ENCODE measurements around the gene FA2H. TPM values are rescaled to one million over a fixed set of nuclear protein-coding genes. Genes with fewer than 3 reads are reported as not detected.

The FA2H gene
- total and polyA plus RNA-seq, 10 of the 15 experiments (the other 5 are each of a cell fraction or from before 2014, with no cell fraction given), result 0.05 to 0.73 (median 0.51) TPM; not detected in 3

- H3K9ac ChIP-seq (ENCODE audit: control insufficient read depth, insufficient read depth, low read length), result no peak overlapping the region
- no TSS peak for BruUV-seq (replicated peaks)
- ChIA-PET SMC1A (ENCODE audit: uncharacterized antibody, unreplicated experiment) (interaction anchor here (1.2 kb wide), 1 partner anchor 137 kb away, joined by 3 read pairs; no protein-coding TSS in a partner anchor), CTCF (interaction anchor here (0.9 to 1.7 kb wide), 4 partner anchors 13 to 137 kb away, joined by 3 to 9 read pairs (median 4); no protein-coding TSS in a partner anchor), RAD21 (ENCODE audit: unreplicated experiment) (no interaction called here), POLR2A (no interaction called here)
- no peak overlapping the region for H3K4me3 ChIP-seq
- no peak overlapping the region for H3K4me2 ChIP-seq (ENCODE audit: control insufficient read depth, insufficient read depth)
- DNase-seq (ENCODE audit: low read depth, low spot score) (no peak), ATAC-seq (no peak), FAIRE-seq (no peak)
- intact Hi-C loops (cut with micrococcal nuclease; ENCODE audit: unreplicated experiment) (no loop called here), in situ Hi-C loops (cut with MboI) (no loop called here)
- no peaks in the 10 kb centered on the region for H3K79me2 ChIP-seq (ENCODE audit: control insufficient read depth, insufficient read depth, low read length)
- peaks cover 7% of the 10 kb centered on the region for H3K4me1 ChIP-seq (ENCODE audit: control insufficient read depth, insufficient read depth, low read length)
- no peak overlapping the region for H2AFZ ChIP-seq (ENCODE audit: control insufficient read depth, low read depth, low read length)
- no peaks in the 10 kb centered on the region; a peak in 1 of 4 replicates for H3K36me3 ChIP-seq (ENCODE audit: control insufficient read depth in 2 of 2, insufficient read depth in 2 of 2, low read length in 1 of 2)
- no peaks in the 10 kb centered on the region; a peak in 1 of 4 replicates for H3K27me3 ChIP-seq (replicated peaks in 1 of 2; ENCODE audit: control insufficient read depth in 2 of 2, insufficient read depth in 2 of 2, low read length in 1 of 2)
- no peak overlapping the region for H3K27ac ChIP-seq (ENCODE audit: control insufficient read depth, insufficient read depth)
- 82% methylated on average over 12 of the region's 12 CpGs for WGBS (ENCODE audit: insufficient coverage, insufficient replicate concordance, low lambda C conversion rate, missing lambda C conversion rate)
- no peaks in the 10 kb centered on the region for H4K20me1 ChIP-seq (ENCODE audit: control insufficient read depth, insufficient read depth)
- TF ChIP-seq NFXL1 (IDR thresholded peaks at IDR 0.05; ENCODE audit: borderline replicate concordance), result no peak
- peaks cover 3% of the 10 kb centered on the region; the same call in 2 of the 3 replicates for H3K9me3 ChIP-seq (replicated peaks; ENCODE audit: control insufficient read depth, insufficient read depth, low read length)
These were observed 48.8 kb downstream of the FA2H start for GRCh38 chr16:74725651-74726455.

- no peak overlapping the region for H2AFZ ChIP-seq (ENCODE audit: control insufficient read depth, low read depth, low read length)
- H3K9ac ChIP-seq (ENCODE audit: control insufficient read depth, insufficient read depth, low read length), result no peak overlapping the region
- ChIA-PET CTCF (interaction anchor here (0.9 to 1.7 kb wide), 2 partner anchors 15 to 138 kb away, joined by 3 to 9 read pairs; no protein-coding TSS in a partner anchor), POLR2A (no interaction called here), RAD21 (ENCODE audit: unreplicated experiment) (interaction anchor here (0.7 to 1.6 kb wide), 2 partner anchors 137 to 146 kb away, joined by 3 to 6 read pairs; no protein-coding TSS in a partner anchor), SMC1A (ENCODE audit: uncharacterized antibody, unreplicated experiment) (interaction anchor here (1.2 to 1.6 kb wide), 2 partner anchors 15 to 138 kb away, joined by 3 read pairs; no protein-coding TSS in a partner anchor)
- no peak overlapping the region for H3K4me2 ChIP-seq (ENCODE audit: control insufficient read depth, insufficient read depth)
- H3K79me2 ChIP-seq (ENCODE audit: control insufficient read depth, insufficient read depth, low read length), result no peaks in the 10 kb centered on the region
- H3K27ac ChIP-seq (ENCODE audit: control insufficient read depth, insufficient read depth), result no peak overlapping the region
- in situ Hi-C loops (cut with MboI), result no loop called here
- no peaks in the 10 kb centered on the region for H4K20me1 ChIP-seq (ENCODE audit: control insufficient read depth, insufficient read depth)
- intact Hi-C loops (cut with micrococcal nuclease; ENCODE audit: unreplicated experiment), result no loop called here
- DNase-seq (ENCODE audit: low read depth, low spot score), result no peak
- no peak overlapping the region for H3K4me3 ChIP-seq
- ATAC-seq, result no peak
- peaks cover 5% of the 10 kb centered on the region for H3K4me1 ChIP-seq (ENCODE audit: control insufficient read depth, insufficient read depth, low read length)
- H3K36me3 ChIP-seq (ENCODE audit: control insufficient read depth in 2 of 2, insufficient read depth in 2 of 2, low read length in 1 of 2), result no peaks in the 10 kb centered on the region; a peak in 1 of 4 replicates
- BruUV-seq (replicated peaks), result no TSS peak
- FAIRE-seq, result no peak
- no peaks in the 10 kb centered on the region; a peak in 1 of 4 replicates for H3K27me3 ChIP-seq (replicated peaks in 1 of 2; ENCODE audit: control insufficient read depth in 2 of 2, insufficient read depth in 2 of 2, low read length in 1 of 2)
- WGBS (ENCODE audit: insufficient coverage, insufficient replicate concordance, low lambda C conversion rate, missing lambda C conversion rate), result 70% methylated on average over 17 of the region's 19 CpGs
- peaks cover 3% of the 10 kb centered on the region; the same call in 2 of the 3 replicates for H3K9me3 ChIP-seq (replicated peaks; ENCODE audit: control insufficient read depth, insufficient read depth, low read length)
- TF ChIP-seq ELK1 (IDR thresholded peaks at IDR 0.05; ENCODE audit: low read depth, low read length), result no peak
- no peak for TF ChIP-seq HSF1 (IDR thresholded peaks at IDR 0.05; ENCODE audit: low read depth, low read length)
- TF ChIP-seq USF1 (IDR thresholded peaks at IDR 0.05; ENCODE audit: borderline replicate concordance, extremely low read length, insufficient read depth, low read depth, low read length), result no peak
- no peak for TF ChIP-seq YBX1 (IDR thresholded peaks at IDR 0.05)
These were observed 49.6 kb downstream of the FA2H start for GRCh38 chr16:74724820-74725549.
